HG02610 (cell line): ENCODE measurements around the gene MACC1.

Experiments
- ATAC-seq: cut with Tn5 transposase; IDR thresholded peaks from one replicate; pipeline ENCODE4 v1.9.1; 2021; ENCODE audit warnings: mild to moderate bottlenecking, moderate library complexity; ENCODE audit not compliant: unreplicated experiment

Gene MACC1

DNA sequence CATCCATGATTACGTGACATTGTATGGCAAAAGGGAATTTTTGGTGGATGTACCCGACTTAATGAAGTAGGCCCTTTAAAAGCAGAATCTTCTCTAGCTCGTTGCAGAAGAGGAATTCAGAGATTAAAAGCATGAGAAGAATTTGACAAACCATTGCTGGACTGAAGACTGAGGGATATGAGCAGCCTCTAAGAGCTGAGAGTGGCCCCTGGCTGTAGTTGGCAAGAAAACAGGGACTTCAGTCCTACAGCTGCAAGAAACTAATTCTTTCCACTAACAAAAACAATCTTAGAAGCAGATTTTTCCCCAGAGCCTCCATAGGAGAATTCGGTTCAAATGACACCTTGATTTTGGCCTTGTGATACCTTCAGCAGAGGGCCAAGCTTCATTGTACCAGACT lies 34.1 kb downstream of the MACC1 start:
- no peak for ATAC-seq

DNA sequence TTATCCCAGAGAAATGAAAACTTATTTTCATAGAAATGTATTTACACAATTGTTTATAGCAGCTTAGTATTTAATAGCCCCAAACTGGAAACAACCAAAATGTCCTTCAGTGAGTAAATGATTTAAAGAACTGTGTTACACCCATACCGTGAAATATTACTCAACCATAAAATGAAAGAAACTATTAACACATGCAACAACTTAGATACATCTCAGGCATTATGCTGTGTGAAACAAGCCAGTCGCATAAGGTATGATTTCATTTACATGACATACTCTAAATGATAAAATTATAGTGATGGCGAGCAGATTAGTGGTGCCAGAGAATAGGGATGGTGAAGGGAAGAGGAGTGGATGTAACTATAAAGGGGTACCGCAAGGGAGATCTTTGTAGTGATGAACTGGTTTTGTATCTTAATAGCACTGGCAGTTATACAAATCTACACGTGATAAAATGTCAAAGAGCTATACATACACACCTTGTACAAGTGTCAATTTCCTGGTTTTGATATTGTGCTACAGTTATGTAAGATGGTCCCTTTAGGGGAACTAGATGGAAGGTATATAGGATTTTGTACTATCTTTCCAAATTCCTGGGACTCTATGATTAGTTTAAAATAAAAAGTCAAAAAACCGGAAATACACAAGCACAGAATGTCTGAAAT lies 40.5 kb downstream of the MACC1 start:
- ATAC-seq, result no peak

DNA sequence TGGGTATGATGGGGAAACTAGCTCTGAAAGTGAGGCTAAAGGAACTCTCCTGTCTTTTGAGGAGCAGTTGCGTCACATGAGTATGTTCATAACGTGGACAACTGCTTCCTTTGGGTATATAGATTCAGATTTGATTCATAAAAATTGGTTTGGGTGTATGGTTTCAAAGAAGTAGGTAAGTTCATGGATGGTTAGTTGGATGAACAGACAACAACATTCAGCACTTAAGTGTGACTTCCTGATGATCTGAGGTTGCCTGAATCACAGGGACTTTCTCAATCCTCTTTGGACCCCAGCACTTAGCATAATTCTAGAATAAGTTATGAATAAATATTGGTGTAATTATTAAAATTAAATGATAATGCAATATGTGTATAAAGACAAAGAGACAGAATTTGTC lies 43.4 kb downstream of the MACC1 start:
- ATAC-seq, result peak; percentile 61

DNA sequence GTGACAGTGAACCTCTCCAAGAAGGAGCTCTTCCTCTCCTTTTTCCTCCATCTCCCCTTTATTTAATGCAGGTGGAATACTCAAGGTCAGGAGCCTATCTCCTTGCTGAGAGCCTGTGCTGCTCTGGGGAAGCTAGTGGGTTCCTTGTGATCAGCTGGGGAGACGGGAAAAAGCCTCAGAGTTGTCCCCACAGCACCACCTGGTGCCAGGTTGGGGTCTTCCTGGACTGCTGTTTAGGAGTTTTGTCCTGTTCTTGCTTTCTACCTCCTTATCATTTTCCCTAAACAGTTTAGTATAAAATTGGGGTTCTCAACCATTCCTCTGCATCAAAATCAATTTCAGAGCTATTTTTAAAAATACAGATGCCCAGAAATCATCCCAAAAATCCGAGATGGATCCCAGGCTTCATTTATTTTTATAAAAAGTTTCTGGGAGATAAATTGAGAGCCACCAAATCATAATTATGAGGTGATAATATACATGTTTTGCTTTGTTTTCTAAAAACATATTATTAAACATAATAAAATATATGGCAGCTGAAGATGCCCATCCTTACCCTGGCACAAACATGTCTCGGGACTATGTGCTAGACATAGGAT lies 44.3 kb downstream of the MACC1 start:
- ATAC-seq, result no peak

DNA sequence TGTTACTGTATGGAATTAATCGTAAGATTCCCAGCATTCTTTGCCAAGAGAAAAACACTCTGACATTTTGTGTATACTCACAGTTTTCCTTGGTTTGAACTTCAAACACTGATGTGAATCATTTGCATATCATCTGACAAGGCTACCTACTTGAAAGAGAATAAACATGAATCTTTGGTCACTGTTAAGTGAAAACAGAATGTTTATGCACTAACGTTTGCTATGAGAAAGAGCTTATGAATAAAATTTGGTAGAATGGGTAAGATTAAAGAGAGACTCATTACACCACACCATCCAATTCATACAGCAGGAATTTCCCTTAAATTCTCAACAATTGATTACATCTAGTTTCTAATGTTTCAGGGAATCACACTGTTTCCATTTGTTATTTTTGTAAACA lies 46.6 kb downstream of the MACC1 start:
- ATAC-seq, result no peak

DNA sequence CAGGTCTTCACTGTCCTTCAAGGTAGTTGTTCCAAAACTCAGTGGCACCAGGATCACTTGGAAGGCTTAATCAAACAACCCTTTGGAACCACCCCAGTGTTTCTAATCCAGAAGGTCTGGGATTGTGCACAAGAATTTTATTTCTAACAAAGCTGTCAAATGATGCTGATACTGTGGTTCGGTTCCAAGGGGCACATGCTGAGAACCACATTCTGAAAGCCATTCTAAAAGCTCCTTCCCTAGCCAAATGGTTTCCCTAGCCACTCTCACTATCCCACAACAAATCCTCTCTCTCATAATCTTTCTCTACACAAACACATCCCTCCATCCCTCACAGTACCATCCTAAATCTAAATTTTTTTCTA lies 52.1 kb downstream of the MACC1 start:
- no peak for ATAC-seq

DNA sequence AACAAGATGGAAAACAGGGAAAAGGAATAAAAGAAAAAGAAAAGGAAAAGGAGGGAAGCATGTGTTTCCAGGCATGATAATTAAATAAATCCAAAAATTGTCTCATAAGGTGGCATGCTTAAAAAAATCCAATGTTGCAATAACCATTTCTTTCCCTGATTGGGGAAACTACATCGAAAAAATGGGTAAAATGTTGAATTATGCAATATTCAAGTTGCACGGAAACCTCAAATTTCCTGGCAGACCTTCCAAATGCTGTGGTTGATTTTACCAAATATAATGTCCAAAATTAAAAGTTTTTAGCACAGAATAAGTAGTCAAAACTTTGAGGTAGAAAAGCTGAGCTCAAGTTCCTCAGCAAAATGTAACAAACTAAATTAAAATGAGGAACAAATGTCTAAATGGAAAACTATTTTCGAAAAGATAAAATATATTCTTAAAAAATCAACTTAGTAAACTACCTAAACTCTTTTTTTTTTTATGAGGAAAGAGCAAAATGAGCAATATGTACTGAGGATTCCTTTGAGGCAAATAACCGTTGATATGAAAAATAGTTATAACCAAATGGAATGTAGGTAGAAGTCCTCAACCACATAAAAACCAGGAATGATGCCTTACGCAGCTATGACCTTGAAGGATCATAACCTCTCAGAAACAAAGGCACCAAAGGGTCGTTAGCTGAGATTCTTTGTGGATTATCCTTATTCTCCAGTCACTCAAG lies 52.6 kb downstream of the MACC1 start:
- no peak for ATAC-seq

DNA sequence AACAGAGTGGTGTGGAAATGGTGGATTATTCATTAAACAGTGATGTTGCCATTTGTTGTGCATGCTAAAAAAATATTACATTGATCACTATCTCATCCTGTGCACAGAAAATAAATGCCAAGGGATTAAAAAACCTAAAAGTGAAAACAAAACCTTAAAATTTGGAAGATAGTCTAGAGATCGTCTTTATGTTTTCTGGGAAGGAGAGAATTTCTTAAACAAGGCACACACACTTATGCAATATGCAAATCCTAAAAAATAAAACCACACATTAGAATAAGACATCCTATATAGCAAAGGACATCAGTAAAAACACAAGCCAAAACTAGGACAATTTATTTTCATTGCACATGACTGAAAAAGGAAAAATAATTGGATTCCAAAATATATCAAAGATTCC lies 54.5 kb downstream of the MACC1 start:
- no peak for ATAC-seq

DNA sequence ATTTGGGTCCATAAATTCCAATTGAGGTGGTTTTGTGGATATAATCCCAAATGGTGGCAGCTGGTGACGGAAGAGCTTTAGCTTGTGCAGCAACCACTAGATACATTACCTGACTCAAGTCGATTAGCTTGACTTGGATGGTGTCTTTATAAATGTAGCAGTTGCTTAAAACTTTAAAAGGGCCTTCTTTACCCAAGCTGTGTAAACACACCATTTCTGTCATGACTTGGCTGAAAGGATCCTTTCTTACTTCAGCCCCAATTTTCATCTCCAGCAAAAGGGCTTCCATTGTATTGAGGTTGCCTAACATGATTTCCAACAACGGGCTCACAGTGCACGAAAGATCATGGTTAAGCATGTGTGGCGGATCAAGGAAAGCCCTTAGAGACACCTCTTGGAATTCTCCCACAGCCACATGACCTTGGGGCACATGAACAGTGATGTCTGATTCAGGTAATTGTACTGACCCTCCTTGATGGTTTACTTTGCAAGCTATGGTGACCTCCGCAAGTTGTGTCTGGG lies 57.9 kb downstream of the MACC1 start:
- no peak for ATAC-seq

DNA sequence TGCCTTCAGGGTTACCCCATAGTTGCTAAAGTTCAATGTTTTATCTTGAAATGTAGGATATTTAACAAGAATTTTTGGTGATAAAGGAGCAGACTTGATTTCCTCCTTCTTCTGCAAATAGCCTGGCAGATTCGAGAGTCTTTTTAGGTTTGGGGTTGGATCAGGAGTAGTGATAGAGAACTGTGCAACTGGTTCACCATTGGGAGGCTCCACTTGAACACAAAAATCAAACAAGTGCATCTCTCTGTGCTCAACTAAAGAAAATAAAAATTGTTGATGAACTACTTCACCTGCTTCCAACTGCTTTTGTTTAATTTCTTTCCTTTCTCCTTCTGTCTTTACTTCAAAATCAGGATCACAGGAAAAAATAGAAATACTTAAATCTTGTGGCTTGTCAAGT lies 58.5 kb downstream of the MACC1 start:
- ATAC-seq, result no peak

DNA sequence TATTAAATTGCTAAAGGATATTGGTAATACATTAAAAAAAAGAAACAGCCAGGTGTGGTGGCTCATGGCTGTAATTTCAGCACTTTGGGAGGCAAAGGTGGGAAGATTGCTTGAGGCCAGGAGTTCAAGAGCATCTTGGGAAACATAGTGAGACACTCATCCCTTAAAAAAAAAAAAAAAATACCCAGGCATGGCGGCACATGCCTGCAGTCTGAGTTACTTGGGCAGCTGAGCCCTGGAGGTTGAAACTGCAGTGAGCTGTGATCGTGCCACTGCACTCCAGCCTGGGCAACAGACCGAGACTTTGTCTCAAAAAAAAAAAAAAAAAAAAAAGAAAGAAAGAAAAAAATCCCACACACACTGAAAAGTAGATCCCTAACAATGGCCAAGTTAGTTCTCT lies 59.7 kb downstream of the MACC1 start:
- ATAC-seq, result no peak

DNA sequence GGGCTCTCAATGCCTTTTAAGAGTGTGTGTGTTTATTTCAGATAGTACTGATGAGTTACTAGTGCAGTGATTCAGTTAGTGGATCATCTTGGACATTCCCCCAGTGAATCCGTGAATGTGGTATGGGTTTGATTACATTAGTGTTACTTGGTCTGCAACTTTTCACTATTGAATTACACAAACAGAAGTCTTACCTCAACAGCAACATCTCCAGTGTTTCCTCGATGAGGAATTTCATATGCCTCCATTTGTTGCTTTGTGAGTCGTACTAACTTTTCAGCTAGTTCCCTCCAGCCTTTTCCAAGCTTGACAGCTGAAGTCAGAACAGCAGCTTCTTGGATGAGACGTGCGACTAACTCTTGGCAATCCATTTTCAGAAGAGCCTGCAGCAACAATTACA lies 63.2 kb downstream of the MACC1 start:
- no peak for ATAC-seq

DNA sequence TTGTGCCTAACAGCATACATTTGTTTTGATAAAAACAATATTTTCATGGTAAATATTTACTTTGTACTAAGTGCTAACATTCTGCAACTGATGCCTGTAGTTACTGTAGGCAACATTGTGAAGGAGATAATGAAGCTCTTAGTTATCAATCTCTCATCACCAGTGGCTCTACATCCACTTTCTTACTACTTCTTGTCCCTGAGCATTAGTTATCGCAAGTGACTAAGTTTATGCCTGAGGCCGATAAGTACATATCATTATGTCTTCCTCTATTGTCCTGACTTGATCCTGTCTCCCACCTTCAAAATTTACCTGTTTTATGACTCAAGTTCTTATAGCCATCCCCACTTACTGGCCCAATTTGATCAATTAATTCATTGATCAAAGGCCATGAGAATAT lies 63.6 kb downstream of the MACC1 start:
- no peak for ATAC-seq

DNA sequence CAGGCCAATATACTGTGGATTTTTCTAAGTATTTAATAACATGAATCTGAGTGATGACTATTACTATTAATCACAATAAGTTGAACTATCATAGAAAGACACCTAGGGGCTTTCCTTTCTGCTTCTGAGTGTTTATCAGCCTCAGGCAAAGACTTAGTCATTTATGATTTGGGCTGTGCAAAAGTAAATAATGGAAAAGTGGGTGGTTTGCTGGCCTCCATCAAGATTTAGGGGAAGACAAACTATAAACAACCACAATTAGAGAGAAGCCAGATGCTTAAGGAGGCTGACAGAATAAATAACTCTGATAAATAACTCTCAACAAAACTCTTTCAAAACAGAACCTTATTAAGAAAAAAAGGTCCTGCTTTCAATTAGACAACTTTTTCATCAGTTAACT lies 64.7 kb downstream of the MACC1 start:
- no peak for ATAC-seq

DNA sequence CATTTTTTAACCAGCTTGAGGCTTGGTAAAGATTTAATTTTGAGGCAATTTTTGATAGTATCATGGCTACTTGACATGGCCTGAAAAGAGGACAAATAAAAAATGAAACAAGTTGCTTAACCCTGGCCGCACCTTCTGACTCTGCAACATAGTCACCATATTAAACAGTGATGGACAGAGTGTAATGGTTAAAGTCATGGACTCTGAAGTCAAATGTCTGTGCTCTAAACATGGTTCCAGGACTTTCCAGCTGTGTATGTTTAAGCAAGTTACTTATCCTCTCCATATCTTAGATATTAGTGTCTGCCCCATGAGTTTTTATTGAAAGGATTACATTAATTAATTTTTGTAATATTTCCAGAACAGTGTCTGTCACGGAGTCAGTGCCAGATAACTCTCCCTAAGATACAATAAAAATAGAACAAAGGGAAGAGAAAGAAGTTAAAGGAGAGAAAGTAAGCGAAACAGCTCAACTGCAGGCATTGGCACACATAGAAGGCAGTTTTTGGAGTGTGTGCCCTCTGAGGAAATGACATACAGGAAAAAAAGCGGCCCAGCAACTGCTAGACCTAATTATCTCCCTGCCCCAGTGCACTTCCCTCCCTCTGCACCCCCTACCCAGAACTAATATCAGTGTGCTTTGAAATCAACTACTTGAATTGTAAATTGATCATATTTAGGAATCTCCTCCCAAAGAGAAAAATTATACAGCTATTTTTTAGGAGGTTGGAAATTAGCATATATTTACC lies 65.3 kb downstream of the MACC1 start:
- ATAC-seq, result no peak

DNA sequence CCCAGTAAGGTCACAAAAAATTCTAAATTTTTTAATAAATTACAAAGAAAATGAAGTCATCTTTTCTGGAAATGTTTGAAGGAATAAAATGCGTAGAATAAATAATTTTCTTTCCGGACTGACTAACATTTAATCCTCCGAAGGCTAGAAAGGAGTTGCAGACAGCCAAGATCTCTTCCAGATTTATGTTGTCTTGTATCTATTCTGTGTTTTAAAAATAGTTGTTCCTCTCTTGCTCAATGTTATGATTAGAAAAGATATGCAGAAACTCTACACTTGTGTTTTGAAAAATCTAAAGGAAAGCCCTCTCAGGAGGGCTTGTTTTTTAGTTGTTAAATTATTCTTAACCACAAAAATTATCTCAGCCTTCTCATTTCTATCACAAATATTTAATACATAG lies 70.7 kb downstream of the MACC1 start:
- ATAC-seq, result no peak

DNA sequence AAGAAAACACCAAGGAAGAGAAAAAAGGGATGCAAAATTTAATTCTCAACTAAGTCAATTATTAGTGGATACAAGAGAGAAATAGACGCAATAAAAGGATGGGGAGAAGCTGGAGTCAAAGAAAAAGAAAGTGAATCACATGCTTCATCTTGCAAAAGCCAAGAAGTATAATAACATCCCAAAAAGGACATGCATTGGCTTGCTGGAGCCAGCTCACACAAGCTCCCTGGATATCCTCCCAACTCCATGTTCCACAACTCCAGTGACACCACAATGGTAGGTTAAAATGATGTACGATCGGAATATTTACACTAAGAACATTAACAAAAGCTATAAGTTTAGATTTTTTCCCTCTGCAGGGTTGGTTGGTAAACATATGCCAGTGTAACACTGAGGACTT lies 72.4 kb downstream of the MACC1 start:
- no peak for ATAC-seq

DNA sequence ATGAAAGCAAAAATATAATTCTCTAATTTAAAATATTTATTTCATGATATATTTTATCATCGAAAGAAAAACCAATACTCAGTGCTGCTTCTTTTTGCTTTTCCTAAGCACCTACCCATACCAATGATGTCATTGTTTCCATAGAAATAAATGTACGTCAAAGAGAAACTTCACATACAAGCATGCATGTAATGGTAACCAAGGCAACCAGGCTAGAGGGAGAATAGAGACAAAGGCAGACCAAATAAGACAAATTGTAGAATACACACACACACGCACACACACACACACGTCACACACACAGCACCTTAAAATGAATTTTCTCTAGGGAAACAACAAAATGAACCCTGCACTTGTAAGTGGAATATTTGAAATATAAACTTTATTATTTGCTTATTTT lies 75.5 kb downstream of the MACC1 start:
- ATAC-seq, result no peak

DNA sequence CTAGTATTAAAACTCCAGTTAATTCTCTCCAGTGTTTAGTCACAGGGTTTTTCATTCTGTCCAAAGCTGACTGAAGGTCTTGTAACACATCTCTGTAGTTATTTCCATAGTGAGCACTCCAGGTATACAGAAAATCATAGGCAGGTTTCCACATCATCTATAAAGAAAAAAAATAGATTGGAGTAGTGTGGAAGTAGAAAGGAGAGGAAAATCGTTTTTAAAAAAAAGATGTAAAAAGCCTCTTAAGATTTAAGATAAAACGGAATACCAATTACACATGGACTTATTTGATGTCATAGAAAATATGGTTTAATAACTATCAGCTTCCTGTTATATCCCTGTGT lies 76.2 kb downstream of the MACC1 start:
- ATAC-seq, result no peak

DNA sequence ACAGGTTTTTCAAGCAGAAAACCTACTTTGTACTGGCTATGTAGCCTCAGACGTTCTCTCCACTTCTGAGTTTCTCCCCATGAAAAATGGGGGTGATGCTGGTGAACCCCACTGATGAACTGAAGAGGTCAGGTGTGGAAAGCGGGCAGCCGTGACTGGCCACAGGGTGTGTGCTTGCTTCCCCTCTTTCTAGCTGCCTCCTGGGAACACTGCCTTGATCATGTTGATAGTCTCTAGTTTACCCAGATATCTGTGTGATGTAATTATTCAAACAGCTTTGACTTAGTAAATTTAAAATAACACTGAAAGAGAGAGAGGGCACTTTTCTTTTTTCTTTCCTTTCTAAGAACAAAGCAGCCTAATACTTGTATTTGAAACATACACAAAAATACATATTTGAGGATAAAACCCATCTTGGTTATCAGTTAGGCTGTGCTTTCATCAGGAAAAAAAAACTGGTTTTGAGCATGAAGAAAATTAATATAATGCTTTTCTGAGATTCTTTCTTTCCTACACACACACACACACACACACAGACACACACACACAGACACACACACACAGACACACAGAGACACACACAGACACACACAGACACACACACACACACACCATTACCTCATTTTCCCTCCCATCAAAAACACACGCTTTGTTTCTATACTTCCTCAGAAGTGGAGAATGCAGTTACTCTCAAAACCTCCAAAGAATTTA lies 76.7 kb downstream of the MACC1 start:
- ATAC-seq, result no peak

DNA sequence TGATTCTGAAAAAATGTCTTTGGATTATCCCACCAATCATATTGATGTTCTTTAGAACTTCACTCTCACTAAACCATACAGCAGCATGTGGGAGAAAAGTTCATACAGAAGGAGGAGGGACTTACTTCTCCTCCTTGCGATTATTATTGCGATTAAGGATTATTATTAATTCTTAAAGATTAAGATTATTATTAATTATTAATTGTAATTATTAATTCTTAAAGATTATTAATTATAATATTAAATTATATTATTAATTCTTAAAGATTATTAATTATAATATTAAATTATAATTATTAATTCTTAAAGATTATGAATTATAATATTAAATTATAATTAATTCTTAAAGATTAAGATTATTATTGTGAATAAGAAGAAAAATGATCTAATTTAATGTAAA lies 80.5 kb downstream of the MACC1 start:
- no peak for ATAC-seq
